ENCODE results near the gene XPC.

Gene XPC

DNA sequence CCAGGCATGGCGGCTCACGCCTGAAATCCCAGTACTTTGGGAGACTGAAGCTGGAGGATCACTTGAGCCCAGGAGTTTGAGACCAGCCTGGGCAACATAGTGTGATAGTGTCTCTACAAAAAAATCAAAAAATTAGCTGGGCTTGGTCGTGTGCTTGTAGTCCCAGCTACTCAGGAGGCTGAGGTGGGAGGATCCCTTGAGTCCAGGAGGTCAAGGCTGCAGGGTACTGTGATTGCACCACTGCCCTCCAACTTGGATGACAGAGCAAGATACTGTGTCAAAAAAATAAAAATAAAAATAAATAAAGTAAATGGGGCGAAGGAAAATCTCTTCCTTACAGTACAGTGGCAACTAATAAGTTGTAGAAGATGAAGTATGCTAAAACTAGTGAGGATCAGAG is 29.8 kb upstream of the XPC start:
- ATAC-seq (ENCODE audit: low read depth) (no peak), DNase-seq (ENCODE audit: low spot score) (no peak)
- Histone ChIP-seq H3K36me3 (ENCODE audit: low read depth) (no peaks in the 10 kb centered on the region), H3K27me3 (ENCODE audit: insufficient read depth, poor library complexity, severe bottlenecking) (no peaks in the 10 kb centered on the region), H3K9me3 (ENCODE audit: severe bottlenecking) (no peaks in the 10 kb centered on the region), H3K27ac (ENCODE audit: poor library complexity, severe bottlenecking) (no peak overlapping the region), H3K4me3 (ENCODE audit: severe bottlenecking) (no peak overlapping the region), H3K4me1 (ENCODE audit: insufficient read depth, poor library complexity, severe bottlenecking) (no peaks in the 10 kb centered on the region)
- TF ChIP-seq, protein P1, sequence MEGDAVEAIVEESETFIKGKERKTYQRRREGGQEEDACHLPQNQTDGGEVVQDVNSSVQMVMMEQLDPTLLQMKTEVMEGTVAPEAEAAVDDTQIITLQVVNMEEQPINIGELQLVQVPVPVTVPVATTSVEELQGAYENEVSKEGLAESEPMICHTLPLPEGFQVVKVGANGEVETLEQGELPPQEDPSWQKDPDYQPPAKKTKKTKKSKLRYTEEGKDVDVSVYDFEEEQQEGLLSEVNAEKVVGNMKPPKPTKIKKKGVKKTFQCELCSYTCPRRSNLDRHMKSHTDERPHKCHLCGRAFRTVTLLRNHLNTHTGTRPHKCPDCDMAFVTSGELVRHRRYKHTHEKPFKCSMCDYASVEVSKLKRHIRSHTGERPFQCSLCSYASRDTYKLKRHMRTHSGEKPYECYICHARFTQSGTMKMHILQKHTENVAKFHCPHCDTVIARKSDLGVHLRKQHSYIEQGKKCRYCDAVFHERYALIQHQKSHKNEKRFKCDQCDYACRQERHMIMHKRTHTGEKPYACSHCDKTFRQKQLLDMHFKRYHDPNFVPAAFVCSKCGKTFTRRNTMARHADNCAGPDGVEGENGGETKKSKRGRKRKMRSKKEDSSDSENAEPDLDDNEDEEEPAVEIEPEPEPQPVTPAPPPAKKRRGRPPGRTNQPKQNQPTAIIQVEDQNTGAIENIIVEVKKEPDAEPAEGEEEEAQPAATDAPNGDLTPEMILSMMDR (IDR thresholded peaks at IDR 0.05; ENCODE audit: poor library complexity, severe bottlenecking), result no peak

DNA sequence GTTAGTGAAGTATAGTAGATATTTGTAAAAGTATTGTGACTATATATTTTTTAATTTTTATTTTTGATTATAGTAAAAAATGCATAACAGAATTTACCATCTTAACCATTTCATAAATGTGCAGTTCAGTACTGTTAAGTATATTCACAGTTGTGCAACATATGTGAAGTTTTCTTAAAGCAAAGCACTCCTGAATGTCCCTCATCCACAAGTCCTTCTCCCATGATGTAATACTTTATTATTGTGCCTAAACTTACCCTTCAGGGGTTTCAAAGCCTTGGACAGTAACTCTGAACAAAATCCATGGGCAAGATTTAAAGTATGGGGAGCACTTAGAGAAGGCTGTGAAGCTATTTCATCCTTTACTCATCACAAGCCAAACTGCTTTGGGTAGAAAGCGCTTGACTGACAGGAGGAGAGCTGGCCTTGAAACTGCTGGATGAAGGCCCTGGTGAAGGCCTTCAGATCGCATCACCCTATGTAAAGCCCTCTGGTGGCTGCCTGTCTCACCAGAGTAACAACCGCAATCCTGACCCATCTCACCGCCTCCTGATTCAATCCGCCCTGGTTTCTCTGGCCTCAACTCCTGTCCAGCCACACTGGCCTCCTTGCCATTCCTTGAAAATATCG is 28.3 kb upstream of the XPC start:
- DNase-seq (ENCODE audit: low spot score) (no peak), ATAC-seq (ENCODE audit: low read depth) (no peak)
- H3K27ac ChIP-seq (ENCODE audit: poor library complexity, severe bottlenecking), result no peak overlapping the region
- peaks cover 5% of the 10 kb centered on the region for H3K4me1 ChIP-seq (ENCODE audit: insufficient read depth, poor library complexity, severe bottlenecking)
- no peak overlapping the region for H3K4me3 ChIP-seq (ENCODE audit: severe bottlenecking)
- no peaks in the 10 kb centered on the region for H3K9me3 ChIP-seq (ENCODE audit: severe bottlenecking)
- TF ChIP-seq, protein P1 (IDR thresholded peaks at IDR 0.05; ENCODE audit: poor library complexity, severe bottlenecking), result no peak
- no peaks in the 10 kb centered on the region for H3K27me3 ChIP-seq (ENCODE audit: insufficient read depth, poor library complexity, severe bottlenecking)
- no peaks in the 10 kb centered on the region for H3K36me3 ChIP-seq (ENCODE audit: low read depth)

DNA sequence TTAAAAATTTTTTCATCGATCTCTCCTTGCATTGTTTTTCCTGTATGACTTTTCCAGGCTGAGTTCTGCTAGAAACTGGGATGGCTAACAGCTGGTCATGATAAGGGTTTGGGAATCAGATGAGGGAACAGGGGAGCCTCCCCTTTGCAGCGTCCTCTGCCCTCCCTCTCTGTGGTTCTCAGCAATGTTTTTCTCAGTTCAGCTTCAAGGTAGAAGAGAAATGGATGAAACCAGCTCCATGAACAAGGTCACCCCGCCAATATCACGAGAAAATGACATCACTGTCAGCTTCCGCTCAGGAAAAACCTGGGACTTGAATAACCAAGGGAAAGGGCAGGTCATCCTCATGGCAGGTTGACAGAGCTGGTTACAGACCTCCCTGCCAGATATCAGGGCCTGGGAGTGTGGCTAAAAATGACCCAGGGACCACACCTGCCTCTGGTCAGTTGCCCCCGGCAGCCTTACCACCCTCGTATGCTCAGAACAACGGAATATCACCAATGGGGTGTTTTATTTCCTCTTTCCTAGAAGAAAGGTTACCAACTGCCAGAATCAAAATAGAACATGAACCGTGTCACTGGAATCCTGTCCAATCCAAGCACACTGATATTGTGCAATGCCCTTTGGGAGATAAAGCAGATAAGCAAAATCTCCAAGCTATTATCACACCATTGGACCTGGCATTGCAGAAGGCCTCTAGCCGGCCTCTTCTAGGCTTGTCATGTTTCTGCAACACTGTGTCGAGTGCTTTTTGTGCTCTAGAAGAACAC is 26.3 kb upstream of the XPC start:
- Histone ChIP-seq H3K27ac (ENCODE audit: poor library complexity, severe bottlenecking) (no peak overlapping the region), H3K36me3 (ENCODE audit: low read depth) (no peaks in the 10 kb centered on the region), H3K9me3 (ENCODE audit: severe bottlenecking) (no peaks in the 10 kb centered on the region), H3K4me3 (ENCODE audit: severe bottlenecking) (no peak overlapping the region), H3K27me3 (ENCODE audit: insufficient read depth, poor library complexity, severe bottlenecking) (no peaks in the 10 kb centered on the region), H3K4me1 (ENCODE audit: insufficient read depth, poor library complexity, severe bottlenecking) (peaks cover 17% of the 10 kb centered on the region)
- ATAC-seq (ENCODE audit: low read depth) (no peak), DNase-seq (ENCODE audit: low spot score) (no peak)
- TF ChIP-seq, protein P1 (IDR thresholded peaks at IDR 0.05; ENCODE audit: poor library complexity, severe bottlenecking), result no peak

DNA sequence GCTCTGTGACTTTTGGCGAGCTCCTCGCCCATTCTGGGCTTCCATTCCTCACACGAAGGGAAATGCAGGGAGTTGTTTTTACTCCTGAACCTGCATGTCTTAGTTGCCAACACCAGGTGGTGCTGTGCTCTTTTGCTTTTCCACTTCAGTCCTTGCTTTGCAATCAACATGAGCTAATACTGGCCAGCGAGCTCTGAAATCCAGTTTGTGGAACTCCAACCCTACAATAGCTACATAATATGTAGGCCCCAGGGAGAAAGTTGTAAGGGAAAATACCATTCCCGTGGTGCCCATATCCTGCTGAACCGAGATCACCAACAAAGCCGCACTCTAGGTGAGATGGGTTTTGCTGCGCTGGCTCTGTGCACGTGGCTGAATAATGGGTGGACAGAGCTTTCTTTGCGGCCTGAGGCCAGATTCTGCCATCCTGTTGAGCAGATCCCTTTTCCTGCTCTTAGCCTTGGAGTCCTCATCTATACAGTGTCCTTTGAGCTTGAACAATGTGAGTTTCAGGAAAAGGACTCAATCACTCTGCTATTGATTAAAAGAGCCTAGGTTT is 25.2 kb upstream of the XPC start:
- Histone ChIP-seq H3K27ac (ENCODE audit: poor library complexity, severe bottlenecking) (no peak overlapping the region), H3K4me1 (ENCODE audit: insufficient read depth, poor library complexity, severe bottlenecking) (peaks cover 27% of the 10 kb centered on the region), H3K36me3 (ENCODE audit: low read depth) (peaks cover 8% of the 10 kb centered on the region), H3K4me3 (ENCODE audit: severe bottlenecking) (no peak overlapping the region), H3K27me3 (ENCODE audit: insufficient read depth, poor library complexity, severe bottlenecking) (no peaks in the 10 kb centered on the region), H3K9me3 (ENCODE audit: severe bottlenecking) (no peaks in the 10 kb centered on the region)
- ATAC-seq (ENCODE audit: low read depth) (peak; percentile 53), DNase-seq (ENCODE audit: low spot score) (no peak)
- TF ChIP-seq, protein P1 (IDR thresholded peaks at IDR 0.05; ENCODE audit: poor library complexity, severe bottlenecking), result peak; percentile 88
